GM18870 (cell line): ENCODE measurements around the gene PLAAT1.

Source experiments
- ATAC-seq: cut with Tn5 transposase; IDR thresholded peaks from one replicate; pipeline ENCODE4 v1.9.1; 2021; ENCODE audit warnings: moderate library complexity; ENCODE audit not compliant: unreplicated experiment

PLAAT1 gene

DNA sequence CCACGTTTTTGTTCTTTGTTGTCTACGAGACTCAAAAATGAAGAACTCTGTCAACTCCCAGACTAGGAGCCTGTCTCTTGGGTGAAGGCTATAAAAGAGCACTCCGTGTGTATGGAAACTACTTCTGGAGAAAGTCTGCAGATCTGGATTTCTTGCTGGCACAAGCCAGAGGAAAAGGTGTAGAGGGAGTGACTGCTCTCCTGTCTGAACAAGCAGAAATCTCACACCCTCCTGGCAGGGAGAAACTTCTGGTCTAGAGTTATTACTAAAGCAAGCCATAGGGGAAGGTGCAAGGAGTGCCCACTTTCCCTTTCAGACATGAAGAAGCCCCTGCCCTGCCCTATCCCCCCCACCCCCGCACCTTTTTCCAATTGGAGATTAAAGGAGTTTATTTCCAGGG lies 9.5 kb downstream of the PLAAT1 start:
- ATAC-seq, result no peak

DNA sequence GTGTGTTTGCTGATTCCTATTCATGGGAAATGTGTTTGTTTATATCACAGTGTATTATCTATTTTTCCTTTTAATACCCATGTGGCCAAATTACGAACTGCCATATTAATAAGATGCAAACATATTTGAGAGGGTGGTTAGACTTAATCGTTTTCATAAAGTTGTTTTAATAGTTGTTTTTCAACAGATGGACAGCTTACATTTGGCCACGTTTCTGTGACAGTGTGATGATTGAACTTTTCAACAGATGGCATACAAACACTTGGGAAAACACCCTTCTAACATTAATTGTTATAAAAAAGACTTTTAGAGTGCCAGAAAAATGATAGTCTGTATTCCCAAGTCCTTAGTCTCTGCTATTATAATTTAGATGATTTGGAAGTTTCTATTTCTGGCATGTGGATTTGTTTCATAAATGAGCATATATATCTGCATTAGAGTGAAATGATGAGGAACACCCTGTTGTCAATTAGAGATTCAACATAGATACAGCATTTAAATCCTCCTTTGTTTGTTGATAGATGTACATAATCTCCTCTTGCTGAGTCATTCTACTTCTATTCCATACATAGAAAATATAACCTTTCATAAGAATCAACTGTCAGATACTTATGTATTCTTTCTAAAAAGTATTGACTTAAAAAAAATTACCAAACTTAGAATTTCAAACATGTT lies 13.1 kb downstream of the PLAAT1 start:
- ATAC-seq, result no peak

DNA sequence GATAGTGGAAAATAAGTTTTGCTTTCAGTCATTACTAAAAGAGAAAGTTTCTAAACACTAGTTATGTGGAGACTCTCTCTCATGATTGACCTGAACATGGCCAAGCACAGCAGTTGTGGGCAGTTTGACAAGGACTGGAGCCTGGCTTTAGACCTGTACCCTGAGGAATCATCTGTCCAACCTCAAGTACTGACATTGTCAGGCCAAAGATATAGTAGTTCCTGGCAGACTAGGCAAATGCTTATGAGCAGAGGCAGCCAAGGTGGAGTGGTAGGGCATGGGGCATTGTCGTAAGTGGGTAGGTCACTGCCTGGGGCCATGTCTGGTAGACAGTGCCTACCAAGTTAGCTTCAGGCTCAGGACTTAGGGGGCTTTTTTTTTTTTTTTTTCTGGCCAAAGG lies 20.9 kb downstream of the PLAAT1 start:
- ATAC-seq, result no peak

DNA sequence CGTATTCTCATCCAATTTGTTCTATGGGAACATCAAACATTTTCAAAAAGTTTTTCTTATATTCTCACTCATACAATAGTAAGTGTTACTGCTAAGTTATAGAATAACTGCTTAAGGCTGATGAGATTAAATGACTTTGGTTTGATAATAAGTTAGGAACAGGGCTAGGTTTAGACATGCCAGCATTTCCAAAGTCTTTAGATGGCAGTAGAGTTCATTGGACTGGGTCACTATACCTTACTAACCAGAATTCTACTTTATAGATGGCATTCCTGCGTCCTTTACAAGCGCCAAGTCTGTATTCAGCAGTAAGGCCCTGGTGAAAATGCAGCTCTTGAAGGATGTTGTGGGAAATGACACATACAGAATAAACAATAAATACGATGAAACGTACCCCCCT lies 21.7 kb downstream of the PLAAT1 start:
- ATAC-seq, result no peak

DNA sequence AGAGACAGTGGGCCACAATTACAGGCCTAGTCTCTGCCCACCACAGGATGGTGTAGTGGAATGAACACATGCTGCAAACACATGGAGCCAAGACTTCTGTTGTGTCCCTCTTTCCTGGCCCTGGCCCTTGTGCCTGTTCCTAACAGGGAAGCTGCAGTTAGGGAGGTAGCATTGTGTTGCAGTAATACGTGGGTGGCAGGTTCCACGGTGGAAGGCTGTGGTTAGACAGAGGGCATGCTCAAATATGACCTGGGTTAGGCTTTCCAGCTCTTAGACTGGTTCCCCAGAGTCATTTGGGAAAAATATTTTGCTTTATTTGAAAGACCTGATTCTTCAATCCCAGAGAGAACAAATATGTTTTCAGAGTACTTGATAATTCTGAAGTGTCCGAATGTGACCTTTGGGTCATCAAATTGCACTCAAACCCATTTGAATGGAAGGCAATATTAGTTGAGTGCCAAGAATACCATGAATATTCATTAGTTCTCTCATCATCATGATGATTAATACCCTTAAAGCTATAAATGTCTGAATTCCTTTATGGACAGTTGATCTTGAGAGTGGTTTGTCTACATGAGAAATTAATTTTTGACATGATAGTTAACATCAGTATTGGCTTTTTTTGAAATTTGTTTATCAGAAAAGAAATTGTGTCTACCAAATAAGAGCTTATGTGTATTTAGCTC lies 28.5 kb downstream of the PLAAT1 start:
- no peak for ATAC-seq

DNA sequence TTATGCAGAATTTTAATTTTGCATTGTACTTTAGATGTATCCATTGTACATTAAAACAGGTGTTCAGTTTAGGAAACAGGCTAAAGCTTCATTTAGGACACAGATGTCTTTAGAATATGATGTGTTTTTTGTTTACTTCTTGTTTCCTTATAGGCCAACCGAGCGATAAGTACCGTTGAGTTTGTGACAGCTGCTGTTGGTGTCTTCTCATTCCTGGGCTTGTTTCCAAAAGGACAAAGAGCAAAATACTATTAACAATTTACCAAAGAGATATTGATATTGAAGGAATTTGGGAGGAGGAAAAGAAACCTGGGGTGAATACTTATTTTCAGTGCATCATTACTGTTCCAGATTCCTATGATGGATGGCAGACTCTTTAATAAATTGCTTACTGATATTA lies 29.4 kb downstream of the PLAAT1 start:
- ATAC-seq, result no peak

DNA sequence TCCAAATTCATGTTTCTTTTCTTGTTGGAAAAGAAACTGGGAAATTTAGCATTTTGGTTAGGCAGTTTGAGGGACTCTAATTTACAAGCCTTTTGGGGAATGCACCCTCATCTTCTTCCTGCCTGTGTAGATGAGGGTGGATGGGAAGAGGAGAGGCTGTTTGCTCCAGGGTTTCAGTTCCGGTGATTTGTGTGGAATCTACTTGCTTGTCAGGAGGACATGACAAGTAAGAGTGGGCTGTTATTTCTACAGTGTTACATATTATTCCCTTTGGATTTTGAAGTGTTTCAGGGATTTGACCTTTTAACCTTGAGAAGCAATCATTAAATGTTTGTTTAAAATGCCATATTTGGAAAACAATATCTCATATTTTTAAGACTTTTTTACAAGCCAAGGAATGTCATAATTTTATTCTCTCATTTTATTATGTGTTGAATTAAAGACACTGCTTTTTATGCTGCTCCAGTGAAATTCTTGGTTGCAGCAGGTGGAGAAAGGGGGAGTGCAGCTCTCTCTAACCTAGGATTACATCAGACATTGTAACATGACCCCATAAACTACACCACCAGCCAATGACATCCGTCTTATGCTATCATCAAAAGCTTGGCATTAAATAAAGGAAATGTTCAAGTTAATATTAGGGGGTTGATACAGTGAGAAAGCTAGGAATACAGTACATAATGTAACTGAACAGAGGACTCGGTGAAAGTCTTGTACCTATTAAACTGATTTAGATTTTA lies 30.2 kb downstream of the PLAAT1 start:
- no peak for ATAC-seq

DNA sequence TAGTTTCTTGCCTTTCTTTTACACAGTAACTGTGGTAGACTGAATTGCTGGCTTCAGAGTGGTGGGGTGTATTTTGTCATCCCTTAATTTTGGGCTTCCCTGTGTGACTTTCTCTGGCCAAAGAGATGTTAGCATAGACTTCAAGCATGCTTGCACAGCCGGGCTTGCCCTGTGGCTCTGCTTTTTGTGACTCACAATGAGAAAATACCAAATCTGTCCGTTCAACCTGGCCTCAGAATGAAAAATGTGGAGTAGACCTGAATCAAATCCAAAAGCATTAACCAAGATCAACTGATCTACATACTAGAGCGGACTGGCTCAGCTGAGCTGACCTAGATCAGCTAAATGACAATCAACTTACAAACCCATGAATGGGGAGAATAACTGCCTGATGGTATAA lies 51.4 kb downstream of the PLAAT1 start:
- no peak for ATAC-seq

DNA sequence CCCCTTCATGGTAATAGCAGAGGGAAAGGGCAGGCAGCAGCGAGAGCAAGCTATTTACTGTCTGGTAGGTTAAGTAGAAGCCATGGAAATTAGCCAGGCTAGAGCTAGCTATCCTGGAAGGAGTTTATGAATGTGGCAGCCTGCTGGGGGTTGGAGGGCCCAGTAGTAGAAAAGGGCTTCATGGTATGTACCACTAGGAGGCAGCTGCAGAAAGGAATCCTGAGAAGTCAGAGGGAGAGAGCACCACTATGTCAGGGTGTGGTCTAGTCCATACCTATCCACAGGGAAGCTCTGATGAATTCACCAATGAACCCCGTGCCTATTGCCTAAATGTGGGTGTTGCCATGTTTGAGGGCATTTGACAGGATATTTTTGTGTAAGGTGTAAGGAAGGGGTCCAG lies 55.0 kb downstream of the PLAAT1 start:
- ATAC-seq, result no peak

DNA sequence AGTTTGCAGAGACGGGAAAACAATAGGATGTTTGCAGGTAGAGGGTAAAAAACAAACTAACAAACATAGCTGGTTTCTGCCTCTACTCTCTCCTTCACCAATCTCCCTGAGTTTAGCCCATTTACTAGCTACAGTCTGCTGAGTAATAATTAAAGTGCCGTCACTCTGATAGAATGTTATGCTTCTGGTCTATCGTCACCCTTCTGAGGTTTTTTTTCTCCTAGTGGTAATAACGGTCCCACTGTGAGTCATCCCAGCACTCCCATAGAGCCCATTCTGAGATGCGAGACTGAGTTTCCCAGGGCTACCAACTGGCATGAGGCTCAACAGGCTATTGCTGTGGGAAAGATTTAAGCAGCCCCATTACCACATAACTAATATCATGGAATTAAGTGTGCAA lies 56.4 kb downstream of the PLAAT1 start:
- ATAC-seq, result no peak

DNA sequence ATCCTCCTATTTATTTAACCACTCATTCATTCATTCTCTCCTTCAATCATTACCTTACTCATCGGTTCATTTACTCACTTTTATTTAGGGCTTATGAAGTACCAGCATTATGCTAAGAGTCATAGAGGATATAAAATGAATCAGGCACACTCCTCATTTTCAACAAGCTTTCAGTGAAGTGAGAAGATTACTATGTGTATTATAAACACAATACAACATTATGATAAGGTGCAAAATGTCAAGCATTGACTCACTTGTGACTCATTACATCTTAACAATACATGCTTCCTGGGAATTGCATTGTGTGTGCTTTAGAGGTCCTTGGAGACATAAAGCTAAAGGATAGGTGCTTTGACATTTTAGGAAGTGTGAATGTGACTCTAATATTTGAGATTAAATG lies 60.4 kb downstream of the PLAAT1 start:
- ATAC-seq, result no peak

DNA sequence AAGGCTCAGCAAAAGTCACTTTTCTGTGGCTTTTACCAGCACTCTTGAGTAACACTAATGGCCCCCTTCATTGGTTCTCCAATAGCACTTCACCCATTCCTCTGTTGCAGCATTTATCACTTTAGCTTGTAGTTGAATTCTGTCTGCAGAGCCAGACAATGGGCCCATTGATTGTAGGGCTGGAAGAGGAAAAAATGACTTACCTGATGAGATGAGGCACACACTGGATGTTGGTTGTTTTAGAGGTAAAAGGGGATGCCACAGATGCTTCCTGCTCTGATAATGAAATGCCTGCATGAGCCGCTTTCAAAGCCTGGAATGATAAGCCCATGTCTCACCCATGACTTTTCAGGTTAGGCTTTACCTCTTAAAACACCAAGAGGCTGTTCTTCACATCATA lies 64.3 kb downstream of the PLAAT1 start:
- ATAC-seq, result no peak

DNA sequence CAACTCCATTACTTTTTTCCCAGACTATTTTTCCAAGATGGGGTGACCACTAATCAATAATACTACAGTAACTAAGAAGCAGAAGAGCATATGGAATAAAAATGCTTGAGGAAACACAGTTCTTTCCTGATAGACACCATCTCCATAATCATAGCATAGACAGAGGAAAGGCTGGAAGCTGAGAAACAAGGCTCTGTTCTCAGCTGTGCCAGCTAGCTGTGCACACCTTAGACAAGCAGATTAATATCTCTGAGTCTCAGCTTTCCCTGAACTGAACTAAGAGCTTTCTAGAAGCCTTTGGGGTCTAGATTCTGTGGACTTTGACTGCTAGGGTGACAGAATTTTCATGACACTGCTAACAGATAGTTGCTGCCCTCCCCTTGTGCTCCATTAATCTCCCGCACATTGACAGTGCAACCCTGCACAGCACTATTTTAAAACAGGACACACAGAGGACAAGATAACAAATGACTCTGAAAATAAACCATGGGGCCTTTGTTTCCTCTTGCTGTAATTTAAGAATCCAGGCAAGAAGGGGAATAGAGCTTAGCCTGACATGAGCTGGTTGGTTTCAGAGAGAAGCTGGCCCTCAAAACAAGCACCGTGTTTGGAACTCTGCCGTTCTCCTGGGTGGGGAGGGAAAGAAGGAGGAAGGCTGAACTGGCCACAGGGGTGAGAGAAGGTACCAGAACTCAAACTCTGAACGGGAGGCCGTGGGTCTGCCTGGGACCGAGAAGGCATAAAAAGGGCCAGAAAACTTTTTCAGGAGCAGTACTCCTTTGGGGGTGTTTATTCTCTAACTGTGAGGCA lies 70.1 kb downstream of the PLAAT1 start:
- no peak for ATAC-seq

DNA sequence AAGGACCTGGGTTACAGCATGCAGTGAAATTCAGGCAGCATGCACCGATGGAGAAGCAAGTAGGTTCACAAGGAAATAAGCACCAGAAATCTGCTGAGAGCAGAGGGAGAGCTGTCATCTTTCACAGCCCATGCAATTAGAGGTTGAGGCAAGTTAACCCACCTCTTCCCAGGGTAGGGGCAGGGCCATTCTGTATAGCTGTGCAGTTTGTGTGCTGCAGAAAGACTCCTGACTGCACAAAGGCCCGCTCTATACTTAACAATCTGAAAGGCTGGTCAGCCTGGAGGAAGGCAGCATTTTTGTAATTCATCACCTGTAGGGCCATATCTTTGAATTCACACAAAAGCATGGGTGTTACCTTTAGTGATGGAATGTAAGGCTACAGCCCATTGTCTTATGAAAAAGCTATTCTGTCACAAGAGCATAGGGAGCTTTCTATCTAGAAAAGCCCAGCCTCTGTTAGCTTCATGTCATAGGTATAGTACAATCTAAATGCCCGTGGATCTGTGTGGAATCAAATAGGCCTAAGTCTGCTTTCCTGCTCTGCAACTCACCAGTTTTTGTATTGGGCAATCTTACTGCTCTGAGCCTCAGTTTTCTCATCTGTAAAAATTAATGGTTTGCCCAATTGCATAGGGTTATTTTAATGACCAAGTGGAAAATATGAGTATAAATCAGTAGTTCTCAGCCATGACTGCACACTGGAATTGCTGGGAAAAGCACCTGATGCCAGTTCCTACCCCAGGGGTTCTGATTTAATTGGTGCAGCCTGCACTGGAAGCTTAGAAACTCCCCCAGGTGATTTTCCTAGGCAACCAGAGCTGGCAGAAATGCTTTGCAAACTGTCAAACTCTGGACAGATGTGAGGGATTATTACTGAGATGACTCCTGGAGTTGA lies 72.3 kb downstream of the PLAAT1 start:
- ATAC-seq, result no peak

DNA sequence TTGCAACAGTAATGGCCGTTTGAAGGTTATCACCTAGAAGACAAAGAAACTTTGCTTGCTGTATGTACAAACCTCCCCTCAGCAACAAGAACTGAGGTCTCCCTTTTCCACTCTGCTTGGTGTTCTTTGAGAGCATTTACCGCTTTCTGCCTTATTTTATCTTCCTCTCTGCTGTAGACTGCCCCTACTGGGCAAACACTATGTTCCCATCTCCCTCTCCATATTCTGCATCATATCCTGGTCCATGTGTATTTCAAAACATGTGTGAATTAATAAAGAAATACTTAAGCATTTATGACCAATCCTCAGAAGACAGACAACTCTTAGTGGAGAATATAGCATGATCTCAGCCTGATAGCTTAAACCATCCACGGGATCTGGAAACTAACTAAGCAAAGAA lies 73.1 kb downstream of the PLAAT1 start:
- no peak for ATAC-seq

DNA sequence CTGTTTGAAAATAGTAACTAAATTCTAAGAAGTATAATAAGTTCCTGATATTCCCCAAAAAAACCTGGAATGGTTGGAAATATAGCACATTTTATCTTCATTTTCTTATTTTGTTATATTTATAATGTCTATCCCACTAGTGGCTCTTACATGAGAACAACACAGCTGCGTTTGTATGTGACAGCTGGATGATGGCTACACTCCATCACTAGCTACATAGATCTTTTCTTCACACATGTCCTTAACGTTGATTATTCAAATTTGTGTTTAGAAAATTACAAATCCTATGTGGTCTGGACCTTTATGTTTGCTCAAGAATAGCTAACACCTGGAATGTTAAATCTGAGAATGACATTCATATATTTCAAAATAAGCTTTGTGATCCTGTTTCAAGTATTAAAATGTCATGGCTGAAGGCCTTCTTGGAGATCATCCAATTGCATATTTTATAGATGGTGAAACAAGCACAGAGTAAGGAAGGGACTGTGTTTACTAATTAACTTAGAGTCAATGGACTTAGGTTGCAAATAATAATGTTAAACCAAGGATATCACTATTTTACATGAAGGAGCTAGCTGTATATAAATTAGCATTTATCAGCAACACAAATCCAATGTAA lies 76.8 kb downstream of the PLAAT1 start:
- no peak for ATAC-seq
